Pancreas (tissue), 10 donors: ENCODE results near the gene KRTAP10-7. TPM values are rescaled to one million over a fixed set of nuclear protein-coding genes. Genes with fewer than 3 reads are reported as not detected.

Experiments used
- ATAC-seq, 4 donors: fragments of 200-7000 bp; cut with Tn5 transposase; one replicate each; pipeline versions ENCODE4 v1.8.0 to v1.9.1; 2020; ENCODE audit warnings: mild to moderate bottlenecking in 4 of 4, moderate library complexity in 4 of 4
- DNase-seq, 6 donors: peaks; one replicate each; pipeline ENCODE4 v3.0.0-alpha.2; 2020
- FAIRE-seq: peaks from 2 replicates; lab custom pipeline; 2012; peaks lifted over from hg19 to GRCh38; lab: Jason Lieb, UNC
- H3K27ac ChIP-seq, 4 donors: fragments of 200-600 bp; sonication (generic); 1 replicate in 3 of 4; 2 replicates in 1 of 4; pipeline versions ENCODE4 v1.5.0 to v1.8.0; 2020
- H3K27me3 ChIP-seq, 4 donors: fragments of 200-600 bp; one replicate each; pipeline ENCODE4 v1.8.0; 2021
- H3K36me3 ChIP-seq, 3 donors: fragments of 200-600 bp; sonication (generic) in 1 of 3; one replicate each; pipeline versions ENCODE4 v1.5.0 to v1.8.0; 2020 to 2021
- H3K4me1 ChIP-seq, 3 donors: fragments of 200-600 bp; one replicate each; pipeline ENCODE4 v1.8.0; 2021
- H3K4me3 ChIP-seq, 4 donors: fragments of 200-600 bp; sonication (generic) in 2 of 4; one replicate each; pipeline versions ENCODE4 v1.5.0 to v1.8.0; 2020 to 2021
- H3K9me3 ChIP-seq, 4 donors: fragments of 200-600 bp; one replicate each; pipeline ENCODE4 v1.8.0; 2021
- CTCF ChIP-seq, 4 donors: fragments of 200-600 bp; sonication (generic) in 3 of 4; IDR thresholded peaks; one replicate each; pipeline versions ENCODE4 v1.5.0 to v1.8.0; 2021; ENCODE audit warnings: antibody characterized with exemption in 4 of 4
- WGBS, 2 donors: extraction: QIAGEN DNeasy Blood & Tissue Kit; methylation state at CpG; one replicate each; pipeline ENCODE4 v1.1.7; 2013; 5-methylcytosine and 5-hydroxymethylcytosine counted together
- intact Hi-C, 3 donors: fragments of 100-400 bp; cut with DNase I; formaldehyde crosslinking; loops; one replicate each; pipeline versions ENCODE4 v1.11.1 to v1.14.2; 2022
- polyA plus RNA-seq, 2 donors: library from polyadenylated mRNA; stranded (reverse); fragments of 200-250 nt; gene quantifications; one replicate each; pipeline ENCODE4 v1.2.3, GENCODE V29; 2013
- total RNA-seq, 6 donors: library from RNA; stranded (reverse); fragmentation: NEBNext Ultra II Directional in 4 of 6; extraction: Animal tissue kit (Norgen Biotek cat#: 25700) in 4 of 6; gene quantifications; one replicate each; pipeline versions ENCODE4 v1.2.1 to v1.2.4, GENCODE V29; 2021 to 2023
- donor health status: healthy with polysubstance abuse.
- donor health status: DM: no; HTN: no; CAD: no; lungs with moderate emphysema.
- donor health status: DM: no; HTN: no; CAD: no.
- donor health status: control.
- donor health status: control.
- donor health status: Bipolar disorder and iron deficiency.
- donor health status: DM: yes; HTN: yes; CAD: no.
- donor health status: DM: no; HTN: no; CAD: no.
- donor health status: DM: no; HTN: no; CAD: no.
- donor health status: DM: yes; HTN: yes; CAD: no.

KRTAP10-7 gene
- total and polyA plus RNA-seq, 8 donors, result not detected

GRCh38 chr21:44581158-44581557 lies 19.2 kb upstream of the KRTAP10-7 start:
- intact Hi-C loops, result no loop called here
- no peak overlapping the region for H3K4me3 ChIP-seq
- FAIRE-seq, result no peak
- no peak for TF ChIP-seq CTCF (IDR thresholded peaks at IDR 0.05)
- peaks cover 0 to 10% (median 0%) of the 10 kb centered on the region in 4 donors for H3K27me3 ChIP-seq
- H3K9me3 ChIP-seq, result no peaks in the 10 kb centered on the region
- H3K27ac ChIP-seq, result no peak overlapping the region
- H3K4me1 ChIP-seq, result no peaks in the 10 kb centered on the region
- 78 to 86% methylated on average over 3 of the region's 3 CpGs for WGBS, 2 donors
- ATAC-seq, result no peak
- DNase-seq, result no peak
- no peaks in the 10 kb centered on the region for H3K36me3 ChIP-seq

- Histone ChIP-seq H3K4me3 (no peak overlapping the region), H3K36me3 (no peaks in the 10 kb centered on the region), H3K27me3 (peaks cover 0 to 11% (median 0%) of the 10 kb centered on the region in 4 donors), H3K4me1 (no peaks in the 10 kb centered on the region), H3K9me3 (no peaks in the 10 kb centered on the region), H3K27ac (no peak overlapping the region)
- 65 to 75% methylated on average over 15 of the region's 15 CpGs for WGBS, 2 donors
- no peak for ATAC-seq
- FAIRE-seq, result no peak
- no peak for TF ChIP-seq CTCF (IDR thresholded peaks at IDR 0.05)
- intact Hi-C loops, result no loop called here
- no peak for DNase-seq
Observed at GRCh38 chr21:44582055-44582454, 18.3 kb upstream of the KRTAP10-7 start.

- no peak overlapping the region for H3K4me3 ChIP-seq
- TF ChIP-seq CTCF (IDR thresholded peaks at IDR 0.05), result no peak
- DNase-seq, result no peak
- ATAC-seq, result no peak
- no peaks in the 10 kb centered on the region for H3K9me3 ChIP-seq
- no peaks in the 10 kb centered on the region for H3K4me1 ChIP-seq
- H3K27ac ChIP-seq, result no peak overlapping the region
- no peaks in the 10 kb centered on the region for H3K36me3 ChIP-seq
- no peak for FAIRE-seq
- 18 to 22% methylated on average over 11 of the region's 11 CpGs for WGBS, 2 donors
- H3K27me3 ChIP-seq, result peaks cover 0 to 11% (median 0%) of the 10 kb centered on the region in 4 donors
- intact Hi-C loops, result no loop called here
Observed at GRCh38 chr21:44583089-44583799, 17.2 kb upstream of the KRTAP10-7 start.

- Histone ChIP-seq H3K27me3 (peaks cover 0 to 11% (median 0%) of the 10 kb centered on the region in 4 donors), H3K9me3 (no peaks in the 10 kb centered on the region), H3K4me3 (no peak overlapping the region), H3K4me1 (no peaks in the 10 kb centered on the region), H3K27ac (no peak overlapping the region), H3K36me3 (no peaks in the 10 kb centered on the region)
- DNase-seq (no peak), FAIRE-seq (no peak), ATAC-seq (no peak)
- intact Hi-C loops, result no loop called here
- 58 to 69% methylated on average over 6 of the region's 6 CpGs for WGBS, 2 donors
- TF ChIP-seq CTCF (IDR thresholded peaks at IDR 0.05), result no peak
Observed at GRCh38 chr21:44583800-44584147, 16.6 kb upstream of the KRTAP10-7 start.

- DNase-seq (peak in 1 of 6 donors; percentile 19), FAIRE-seq (no peak), ATAC-seq (no peak)
- no peak overlapping the region for H3K4me3 ChIP-seq
- peaks cover 0 to 11% (median 0%) of the 10 kb centered on the region in 4 donors for H3K27me3 ChIP-seq
- no peak overlapping the region for H3K27ac ChIP-seq
- intact Hi-C loops, result no loop called here
- H3K36me3 ChIP-seq, result no peaks in the 10 kb centered on the region
- no peak for TF ChIP-seq CTCF (IDR thresholded peaks at IDR 0.05)
- no peaks in the 10 kb centered on the region for H3K9me3 ChIP-seq
- WGBS, 2 donors, result 70 to 74% methylated on average over 3 of the region's 3 CpGs
- H3K4me1 ChIP-seq, result no peaks in the 10 kb centered on the region
Observed at GRCh38 chr21:44585892-44586291, 14.5 kb upstream of the KRTAP10-7 start.
